ENCODE results near the gene TNPO2.

GRCh38 chr19:12720851-12721655 is 2.7 kb downstream of the TNPO2 start:
- no peak for TF ChIP-seq EZH2 (IDR thresholded peaks at IDR 0.05)
- TF ChIP-seq POLR2AphosphoS5 (IDR thresholded peaks at IDR 0.05; ENCODE audit: borderline replicate concordance, low read depth, low read length): no peak

Measured in SK-N-MC (cell line).